Stimulated activated CD8-positive, alpha-beta memory T cell treated with anti-CD3 and anti-CD28 coated beads, Interleukin-15, amount 100 ng/mL, for 4 hours (primary cell): ENCODE results near the gene ZNF174.

Experiments
- DNase-seq, 2 donors: peaks; one replicate each; pipeline ENCODE4 v3.0.0-alpha.2; 2020; ENCODE audit warnings: low read depth in 2 of 2

The ZNF174 gene

DNA sequence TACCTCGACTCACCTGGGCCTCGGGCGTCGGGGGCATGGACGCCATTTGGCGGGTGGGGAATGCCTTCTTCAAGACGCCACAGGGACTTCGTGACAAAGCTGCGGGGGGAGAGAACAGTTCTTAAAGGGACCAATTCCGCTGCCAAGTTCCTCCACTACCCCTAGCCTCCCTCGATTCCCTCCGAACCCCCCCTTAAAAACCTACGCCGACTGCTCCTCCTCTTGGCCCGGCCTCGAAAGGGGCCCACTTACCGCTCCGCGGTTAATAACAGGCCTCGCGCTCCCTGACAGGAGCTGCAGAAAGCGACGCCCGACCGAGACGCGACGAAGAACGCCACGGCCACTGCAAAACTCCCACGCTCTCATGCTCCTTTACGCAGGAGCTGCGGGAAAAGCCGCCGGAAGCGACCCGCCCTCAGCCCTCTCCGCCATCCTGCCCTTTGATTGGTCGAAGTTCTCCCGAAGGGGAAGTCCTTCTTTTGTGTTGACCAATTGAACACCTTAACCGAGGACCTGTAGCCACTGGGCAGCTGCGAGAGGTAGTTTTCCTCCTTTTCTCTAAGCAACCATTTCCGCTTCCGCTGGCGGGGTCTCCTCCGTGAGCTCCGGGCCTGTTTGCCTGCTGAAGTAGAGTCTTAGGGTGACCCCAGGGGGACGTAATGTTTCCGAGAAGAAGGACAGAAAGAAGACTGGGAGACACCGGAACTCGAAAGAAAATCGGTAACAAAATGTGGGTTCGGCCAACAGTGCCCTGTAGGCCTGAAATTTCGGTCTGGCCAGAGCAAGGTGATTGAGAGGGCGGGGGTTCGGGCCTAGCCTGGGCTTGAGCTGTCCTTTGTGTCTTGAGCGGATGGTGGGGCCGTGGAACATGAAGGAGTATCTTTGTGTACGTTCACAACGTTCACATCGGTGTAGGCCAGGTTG is 42.4 kb downstream of the ZNF174 start, which contains the start of the genes NAA60 and ZNF597:
NAA60 (plus strand) TSS at position 573 of the 924 bp plus-strand sequence. CDS start 32,548 bp downstream, outside the sequence.
ZNF597 (minus strand) TSS at position 397 of the 924 bp plus-strand sequence; CDS start at position 46, 351 bp downstream.
- peak; percentile 54 to 68 for DNase-seq

DNA sequence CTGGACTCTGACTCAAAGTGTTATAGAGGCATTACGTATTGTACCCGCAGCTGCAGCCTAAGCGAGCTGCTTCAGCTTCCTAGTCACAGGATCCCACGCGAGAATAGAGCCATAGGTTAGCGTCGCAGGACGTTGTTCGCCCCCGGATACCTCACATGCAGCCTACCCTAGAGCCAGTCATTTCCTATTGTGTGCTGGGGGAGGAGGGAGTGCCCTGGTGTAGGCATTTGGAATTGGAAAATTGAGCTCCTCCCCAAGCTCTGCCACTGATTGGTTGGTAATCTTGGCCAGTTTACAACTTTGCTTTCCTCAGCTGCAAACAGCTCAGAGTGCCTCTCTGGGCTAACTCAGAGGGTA is 43.0 kb downstream of the ZNF174 start:
- no peak for DNase-seq

DNA sequence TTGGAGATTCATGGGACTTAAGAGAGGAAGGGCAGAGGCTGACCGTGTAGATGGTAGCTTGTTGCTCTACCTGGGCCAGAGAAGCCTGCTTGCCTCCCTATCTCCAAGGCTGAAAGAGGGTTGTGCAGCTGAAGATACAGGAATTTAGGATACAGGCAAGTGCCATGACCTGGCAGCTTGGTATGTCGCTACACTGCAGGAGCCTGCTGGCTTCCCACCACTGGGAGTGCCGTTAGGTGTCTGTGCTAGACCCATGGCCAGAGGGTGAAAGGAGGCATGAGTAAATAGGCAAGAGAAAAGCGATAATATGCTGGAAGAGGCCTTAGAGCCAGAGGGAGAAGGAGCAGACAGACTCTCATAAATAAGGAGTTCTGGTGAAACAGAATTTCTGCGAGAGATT is 53.1 kb downstream of the ZNF174 start:
- no peak for DNase-seq

DNA sequence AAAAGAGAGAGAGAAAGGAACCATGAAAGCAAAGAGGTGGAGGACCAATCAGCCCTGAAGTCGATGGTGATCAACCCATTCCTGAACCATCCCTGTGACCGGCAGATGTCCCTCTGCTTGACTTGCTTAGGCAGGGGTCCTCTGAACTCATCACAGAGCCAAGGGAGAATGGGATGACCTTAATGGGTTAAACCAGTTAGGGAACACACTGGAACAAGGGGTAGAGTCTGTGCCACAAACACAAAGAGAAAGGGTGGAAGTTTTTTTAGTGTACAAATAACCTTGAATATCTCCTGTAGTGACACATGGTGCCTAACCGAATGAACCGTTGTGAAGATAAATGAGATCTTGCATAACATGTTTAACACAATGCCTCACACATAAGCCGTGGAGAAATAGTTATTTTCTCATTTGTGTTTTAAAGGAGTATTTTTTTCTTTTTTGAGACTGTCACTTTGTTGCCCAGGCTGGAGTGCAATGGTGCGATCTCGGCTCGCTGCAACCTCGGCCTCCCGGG is 53.7 kb downstream of the ZNF174 start:
- DNase-seq: no peak

DNA sequence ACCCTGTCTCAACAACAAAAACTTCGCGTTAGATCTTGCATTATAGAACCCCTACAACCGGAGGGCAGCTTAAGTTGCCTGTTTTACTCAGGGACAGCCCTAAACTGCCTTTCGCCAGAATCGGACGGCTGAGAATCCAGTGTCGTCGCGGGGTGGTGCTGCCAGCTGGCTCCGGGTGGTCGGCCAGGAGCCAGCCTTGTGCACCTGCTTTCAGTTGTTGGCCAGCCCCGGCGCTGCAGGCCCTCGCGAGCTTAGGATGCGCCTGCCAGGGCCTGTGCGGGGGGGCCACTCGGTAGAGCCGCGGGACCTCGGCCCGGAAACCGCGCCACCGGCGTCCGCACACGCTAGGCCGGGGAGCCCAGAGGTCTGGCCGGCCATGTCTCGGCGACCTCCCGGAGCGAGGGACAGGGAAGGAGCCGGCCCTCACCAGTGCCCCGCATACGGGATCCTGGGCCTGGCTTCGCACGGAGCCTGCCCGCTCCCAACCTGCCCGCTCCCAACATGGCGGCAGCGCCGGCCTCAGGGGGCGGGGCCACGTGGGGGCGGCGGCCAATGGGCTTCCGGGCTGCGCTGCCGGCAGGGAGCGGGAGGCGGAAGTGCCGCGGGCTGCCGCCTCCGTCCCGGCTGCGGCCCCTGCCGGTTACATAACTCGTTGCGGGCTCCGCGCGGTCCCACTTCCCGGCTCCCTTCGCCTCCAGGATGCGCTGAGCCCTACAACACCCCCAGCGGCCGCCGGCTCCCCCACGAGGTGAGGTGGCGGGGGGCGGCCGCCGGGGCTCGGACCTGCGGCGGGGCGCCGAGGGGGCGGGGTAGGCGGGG is 56.6 kb downstream of the ZNF174 start:
- DNase-seq: peak; percentile 69 to 81

DNA sequence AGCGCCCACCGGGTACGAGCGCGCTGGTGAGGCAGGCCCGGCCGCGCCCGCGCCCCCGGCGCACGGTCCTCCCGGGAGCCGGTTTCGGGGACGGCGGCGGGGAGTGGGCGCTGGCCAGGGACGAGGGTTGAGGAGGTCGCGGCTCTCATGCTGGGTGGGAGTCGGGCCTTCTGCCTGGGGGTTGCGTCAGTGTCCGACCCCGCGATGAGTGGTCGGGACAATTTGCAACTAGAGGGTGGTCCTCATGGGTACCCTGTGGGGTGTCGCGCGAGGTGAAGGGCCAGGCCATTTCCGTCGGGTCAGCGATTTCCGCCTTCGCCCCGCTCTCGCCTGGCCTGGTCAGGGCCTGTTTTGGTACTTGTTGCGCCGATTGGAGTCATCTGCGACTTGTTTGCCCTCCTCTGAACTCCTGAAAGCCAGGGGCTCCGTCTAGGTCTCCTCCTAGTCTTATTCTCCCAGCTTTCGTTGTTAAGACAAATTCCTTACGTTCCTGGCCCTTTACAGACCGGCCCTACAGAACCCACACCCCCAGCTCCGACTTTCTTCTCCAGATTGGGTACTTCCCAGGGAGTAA is 57.4 kb downstream of the ZNF174 start:
- DNase-seq: no peak

DNA sequence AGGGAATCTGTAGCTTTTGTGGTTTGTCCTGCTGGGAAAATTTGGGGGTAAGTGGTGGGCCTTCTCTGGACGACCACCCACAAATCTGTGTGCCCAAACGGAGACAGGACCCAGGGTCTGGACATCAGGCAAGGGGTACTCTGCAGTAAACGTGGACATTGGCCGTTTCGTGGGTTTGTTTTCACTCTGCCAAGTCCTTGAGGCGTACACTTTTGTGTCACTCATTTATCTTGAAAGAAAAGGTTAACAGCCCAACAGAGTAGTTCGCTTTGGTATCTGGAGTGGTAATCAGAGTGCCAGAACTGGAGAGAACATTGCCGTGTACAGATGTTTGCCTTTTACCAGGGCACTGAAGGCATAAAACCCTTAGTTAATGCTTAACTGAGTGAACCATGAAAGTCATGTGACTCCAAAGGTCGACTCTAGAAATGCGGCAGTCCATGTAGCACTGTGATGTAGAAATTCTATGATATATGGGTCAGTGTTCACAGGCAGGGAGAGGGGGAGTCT is 57.9 kb downstream of the ZNF174 start:
- DNase-seq: no peak
